Breast epithelium (tissue), 3 donors: ENCODE measurements around the gene PCDH1.

Source experiments
- CTCF ChIP-seq, 3 donors: fragments of 450-650 bp; IDR thresholded peaks; one replicate each; pipeline ENCODE4 v1.5.1; 2016 to 2017; ENCODE audit warnings: antibody characterized with exemption in 3 of 3, mild to moderate bottlenecking in 3 of 3, moderate library complexity in 3 of 3
- POLR2A ChIP-seq: fragments of 450-650 bp; IDR thresholded peaks from one replicate; pipeline ENCODE4 v1.6.1; 2016; ENCODE audit warnings: antibody characterized with exemption, mild to moderate bottlenecking, moderate library complexity
- POLR2AphosphoS5 ChIP-seq, 3 donors: sonication (generic); formaldehyde crosslinking; IDR thresholded peaks; one replicate each; pipeline ENCODE4 v1.6.1; 2017; ENCODE audit warnings: antibody characterized with exemption in 3 of 3

GRCh38 chr5:141909212-141909611 is 31.0 kb upstream of the PCDH1 start:
- no peak for TF ChIP-seq CTCF (IDR thresholded peaks at IDR 0.05)
- no peak for TF ChIP-seq POLR2A
- TF ChIP-seq POLR2AphosphoS5 (IDR thresholded peaks at IDR 0.05), result no peak
